Adrenal gland (tissue), 5 donors: Measurements from ENCODE around the gene FAM117B.

Source experiments
- POLR2A ChIP-seq, 2 donors: fragments of 450-650 bp; IDR thresholded peaks; one replicate each; pipeline ENCODE4 v1.6.1; 2017; ENCODE audit warnings: antibody characterized with exemption in 2 of 2, mild to moderate bottlenecking in 2 of 2, moderate library complexity in 1 of 2
- TF ChIP-seq, protein P1 (sequence below), 6 experiments: fragments of 450-650 bp in 4 of 6; fragments of 200-600 bp in 2 of 6; sonication (generic) in 1 of 6; IDR thresholded peaks; 1 replicate in 5 of 6; 2 replicates in 1 of 6; pipeline versions ENCODE4 v1.5.1 to v1.8.0; 2016 to 2021; ENCODE audit warnings: antibody characterized with exemption in 6 of 6, mild to moderate bottlenecking in 2 of 6, moderate library complexity in 1 of 6
- donor health status: DM: no; HTN: no; CAD: no.

DNA sequence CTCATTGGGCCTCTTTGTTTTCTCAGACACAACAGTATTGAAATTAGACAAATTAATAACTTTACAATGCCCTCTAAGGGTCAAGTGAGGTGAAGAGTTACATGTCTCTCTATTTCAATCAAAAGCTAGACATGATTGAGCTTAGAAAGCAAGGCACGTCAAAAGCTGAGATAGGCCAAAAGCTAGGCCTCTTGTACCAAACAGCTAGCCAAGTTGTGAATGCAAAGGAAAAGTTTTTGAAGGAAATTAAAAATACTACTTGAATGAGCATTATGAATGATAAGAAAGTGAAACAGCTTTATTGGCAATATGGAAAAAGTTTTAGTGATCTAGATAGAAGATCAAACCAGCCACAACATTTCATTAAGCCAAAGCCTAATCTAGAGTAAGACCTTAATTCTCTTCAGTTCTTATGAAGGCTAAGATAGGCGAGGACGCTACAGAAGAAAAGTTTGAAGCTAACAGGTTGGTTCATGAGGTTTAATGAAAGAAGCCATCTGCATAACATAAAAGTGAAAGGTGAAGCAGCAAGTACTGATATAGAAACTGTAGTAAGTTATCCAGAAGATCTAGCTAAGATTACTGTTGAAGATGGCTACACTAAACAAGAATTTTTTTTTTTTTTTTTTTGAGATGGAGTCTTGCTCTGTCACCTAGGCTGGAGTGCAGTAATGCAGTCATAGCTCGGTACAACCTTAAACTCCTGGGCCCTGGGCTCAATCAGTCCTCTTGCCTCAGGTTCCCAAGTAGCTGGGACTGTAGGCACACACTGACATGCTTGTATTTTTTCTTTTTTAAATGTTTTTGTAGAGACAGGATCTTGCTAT, 65.5 kb downstream of the FAM117B start:
- no peak for TF ChIP-seq POLR2A (IDR thresholded peaks at IDR 0.05)
- TF ChIP-seq, protein P1, sequence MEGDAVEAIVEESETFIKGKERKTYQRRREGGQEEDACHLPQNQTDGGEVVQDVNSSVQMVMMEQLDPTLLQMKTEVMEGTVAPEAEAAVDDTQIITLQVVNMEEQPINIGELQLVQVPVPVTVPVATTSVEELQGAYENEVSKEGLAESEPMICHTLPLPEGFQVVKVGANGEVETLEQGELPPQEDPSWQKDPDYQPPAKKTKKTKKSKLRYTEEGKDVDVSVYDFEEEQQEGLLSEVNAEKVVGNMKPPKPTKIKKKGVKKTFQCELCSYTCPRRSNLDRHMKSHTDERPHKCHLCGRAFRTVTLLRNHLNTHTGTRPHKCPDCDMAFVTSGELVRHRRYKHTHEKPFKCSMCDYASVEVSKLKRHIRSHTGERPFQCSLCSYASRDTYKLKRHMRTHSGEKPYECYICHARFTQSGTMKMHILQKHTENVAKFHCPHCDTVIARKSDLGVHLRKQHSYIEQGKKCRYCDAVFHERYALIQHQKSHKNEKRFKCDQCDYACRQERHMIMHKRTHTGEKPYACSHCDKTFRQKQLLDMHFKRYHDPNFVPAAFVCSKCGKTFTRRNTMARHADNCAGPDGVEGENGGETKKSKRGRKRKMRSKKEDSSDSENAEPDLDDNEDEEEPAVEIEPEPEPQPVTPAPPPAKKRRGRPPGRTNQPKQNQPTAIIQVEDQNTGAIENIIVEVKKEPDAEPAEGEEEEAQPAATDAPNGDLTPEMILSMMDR (IDR thresholded peaks at IDR 0.05): no peak
